Ishikawa (cell line): ENCODE results near the gene TSC1.

Experiments used
- CEBPB ChIP-seq: IDR thresholded peaks from 2 replicates; pipeline ENCODE4 v1.6.1; 2012
- CREB1 ChIP-seq: IDR thresholded peaks from 2 replicates; pipeline ENCODE4 v1.6.1; 2012; ENCODE audit warnings: low read depth
- MAX ChIP-seq: IDR thresholded peaks from 2 replicates; pipeline ENCODE4 v1.6.1; 2012
- RAD21 ChIP-seq: IDR thresholded peaks from 2 replicates; pipeline ENCODE4 v1.6.1; 2012; ENCODE audit warnings: low read depth
- TCF12 ChIP-seq: IDR thresholded peaks from 2 replicates; pipeline ENCODE4 v1.6.1; 2012; ENCODE audit warnings: low read depth
- TEAD4 ChIP-seq: IDR thresholded peaks from 2 replicates; pipeline ENCODE4 v1.6.1; 2012
- YY1 ChIP-seq: IDR thresholded peaks from 2 replicates; pipeline ENCODE4 v1.6.1; 2012; ENCODE audit warnings: low read depth

GRCh38 chr9:132842124-132843044 lies 102.0 kb downstream of the TSC1 start:
- TF ChIP-seq CREB1 = no peak
- TF ChIP-seq TEAD4 = no peak
- no peak for TF ChIP-seq CEBPB
- no peak for TF ChIP-seq YY1
- no peak for TF ChIP-seq RAD21
- TF ChIP-seq TCF12 = no peak
- TF ChIP-seq MAX = no peak
